Brain microvascular endothelial cell (primary cell): ENCODE measurements around the gene MRLN.

Source experiments
- DNase-seq: peaks from one replicate; pipeline ENCODE4 v3.0.0-alpha.2; 2020
- H3K27ac ChIP-seq: fragments of 250-450 bp; sonication (Bioruptor Pico); 2 replicates; pipeline ENCODE4 v1.5.1; 2020; ENCODE audit warnings: mild to moderate bottlenecking, moderate library complexity
- H3K27me3 ChIP-seq: fragments of 250-450 bp; sonication (Bioruptor Pico); replicated peaks from 2 replicates; pipeline ENCODE4 v1.5.1; 2020; ENCODE audit warnings: mild to moderate bottlenecking
- H3K36me3 ChIP-seq: fragments of 250-450 bp; sonication (Bioruptor Pico); replicated peaks from 2 replicates; pipeline ENCODE4 v1.5.1; 2020; ENCODE audit warnings: mild to moderate bottlenecking
- H3K4me3 ChIP-seq: 2 replicates; pipeline ENCODE4 v1.5.1; 2011; ENCODE audit warnings: low read depth, mild to moderate bottlenecking, control low read depth, low read length, moderate library complexity
- in situ Hi-C: cut with HindIII; loops from 2 replicates; pipeline ENCODE4 v1.10.0; 2017; ENCODE audit warnings: low sequenced_read_pairs, low pct_ligation_motif_present
- TF ChIP-seq, protein P1 (sequence below): IDR thresholded peaks from 2 replicates; pipeline ENCODE4 v1.5.1; 2011; ENCODE audit warnings: low read depth, mild to moderate bottlenecking, moderate library complexity, low read length, control low read depth, inconsistent platforms; ENCODE audit errors: missing control alignments

The MRLN gene

GRCh38 chr10:59770689-59771088, 17.4 kb upstream of the MRLN start:
- no peak overlapping the region for H3K4me3 ChIP-seq
- no peak for DNase-seq
- in situ Hi-C loops, result no loop called here
- H3K36me3 ChIP-seq, result no peaks in the 10 kb centered on the region
- H3K27ac ChIP-seq, result no peak overlapping the region
- TF ChIP-seq, protein P1, sequence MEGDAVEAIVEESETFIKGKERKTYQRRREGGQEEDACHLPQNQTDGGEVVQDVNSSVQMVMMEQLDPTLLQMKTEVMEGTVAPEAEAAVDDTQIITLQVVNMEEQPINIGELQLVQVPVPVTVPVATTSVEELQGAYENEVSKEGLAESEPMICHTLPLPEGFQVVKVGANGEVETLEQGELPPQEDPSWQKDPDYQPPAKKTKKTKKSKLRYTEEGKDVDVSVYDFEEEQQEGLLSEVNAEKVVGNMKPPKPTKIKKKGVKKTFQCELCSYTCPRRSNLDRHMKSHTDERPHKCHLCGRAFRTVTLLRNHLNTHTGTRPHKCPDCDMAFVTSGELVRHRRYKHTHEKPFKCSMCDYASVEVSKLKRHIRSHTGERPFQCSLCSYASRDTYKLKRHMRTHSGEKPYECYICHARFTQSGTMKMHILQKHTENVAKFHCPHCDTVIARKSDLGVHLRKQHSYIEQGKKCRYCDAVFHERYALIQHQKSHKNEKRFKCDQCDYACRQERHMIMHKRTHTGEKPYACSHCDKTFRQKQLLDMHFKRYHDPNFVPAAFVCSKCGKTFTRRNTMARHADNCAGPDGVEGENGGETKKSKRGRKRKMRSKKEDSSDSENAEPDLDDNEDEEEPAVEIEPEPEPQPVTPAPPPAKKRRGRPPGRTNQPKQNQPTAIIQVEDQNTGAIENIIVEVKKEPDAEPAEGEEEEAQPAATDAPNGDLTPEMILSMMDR, result no peak
- no peaks in the 10 kb centered on the region for H3K27me3 ChIP-seq

DNA sequence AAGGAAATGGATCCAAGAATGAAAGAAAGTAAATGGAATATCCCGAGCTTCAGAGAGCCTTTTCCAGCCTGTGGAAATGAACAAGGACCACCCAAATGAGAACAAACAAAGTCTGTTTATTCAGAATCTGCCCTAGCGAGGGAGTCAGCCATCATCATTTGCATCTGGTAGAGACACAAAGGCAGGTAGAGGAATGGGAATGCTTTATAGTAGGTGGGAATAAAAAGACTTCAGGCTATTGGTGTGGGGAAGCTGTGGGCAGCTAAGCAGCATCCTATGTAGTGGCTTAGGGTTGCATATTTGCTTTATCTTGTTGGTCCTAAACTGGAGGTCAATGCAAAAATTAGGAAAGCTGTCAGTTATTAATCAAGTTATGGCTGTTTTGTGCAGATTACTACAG, 9.2 kb upstream of the MRLN start:
- Histone ChIP-seq H3K4me3 (no peak overlapping the region), H3K36me3 (no peaks in the 10 kb centered on the region), H3K27ac (no peak overlapping the region), H3K27me3 (no peaks in the 10 kb centered on the region)
- no peak for DNase-seq
- in situ Hi-C loops, result no loop called here
- TF ChIP-seq, protein P1, result no peak

GRCh38 chr10:59757966-59758365, 4.7 kb upstream of the MRLN start:
- in situ Hi-C loops, result no loop called here
- Histone ChIP-seq H3K27ac (peak overlapping the region; percentile 6), H3K36me3 (no peaks in the 10 kb centered on the region), H3K4me3 (no peak overlapping the region), H3K27me3 (no peaks in the 10 kb centered on the region)
- peak; percentile 64 for DNase-seq
- TF ChIP-seq, protein P1, result no peak

GRCh38 chr10:59754951-59755350, 1.7 kb upstream of the MRLN start:
- peak; percentile 38 for DNase-seq
- Histone ChIP-seq H3K27ac (no peak overlapping the region), H3K4me3 (no peak overlapping the region), H3K27me3 (no peaks in the 10 kb centered on the region), H3K36me3 (no peaks in the 10 kb centered on the region)
- in situ Hi-C loops, result no loop called here
- TF ChIP-seq, protein P1, result no peak

GRCh38 chr10:59752278-59752940, 846 bp downstream of the MRLN start:
- no peak for DNase-seq
- in situ Hi-C loops, result no loop called here

More at GRCh38 chr10:59752278-59752940, 846 bp downstream of the MRLN start:
- TF ChIP-seq, protein P1, result no peak
- H3K36me3 ChIP-seq, result no peaks in the 10 kb centered on the region
- no peaks in the 10 kb centered on the region for H3K27me3 ChIP-seq
- H3K4me3 ChIP-seq, result no peak overlapping the region
- H3K27ac ChIP-seq, result no peak overlapping the region
